CD14-positive monocyte (primary cell): Measurements from ENCODE around the gene MAPK4. TPM values are rescaled to one million over a fixed set of nuclear protein-coding genes. Genes with fewer than 3 reads are reported as not detected.

Experiments
- DNase-seq, 3 donors: peaks; one replicate each; pipeline ENCODE4 v3.0.0-alpha.2; 2011 to 2022
- H2AFZ ChIP-seq: 2 replicates; pipeline ENCODE4 v1.6.0; 2012; ENCODE audit warnings: mild to moderate bottlenecking, low read depth, low read length, inconsistent platforms; ENCODE audit not compliant: insufficient read depth, poor library complexity, severe bottlenecking
- H3K27ac ChIP-seq, 2 donors: 1 replicate in 1 of 2; 2 replicates in 1 of 2; pipeline ENCODE4 v1.5.1; 2012 to 2013; ENCODE audit warnings: low read length in 2 of 2, control low read depth in 1 of 2, inconsistent platforms in 1 of 2, low read depth in 1 of 2, mild to moderate bottlenecking in 1 of 2
- H3K27me3 ChIP-seq, 2 donors: one replicate each; pipeline versions ENCODE4 v1.6.0 to v1.6.1; 2011 to 2013; ENCODE audit warnings: low read length in 2 of 2; ENCODE audit not compliant: control insufficient read depth in 2 of 2, insufficient read depth in 2 of 2
- H3K36me3 ChIP-seq, 2 donors: replicated peaks in 1 of 2; 1 replicate in 1 of 2; 2 replicates in 1 of 2; pipeline versions ENCODE4 v1.5.1 to v1.6.1; 2012 to 2013; ENCODE audit warnings: low read length in 2 of 2, control low read depth in 1 of 2, inconsistent platforms in 1 of 2, mild to moderate bottlenecking in 1 of 2; ENCODE audit not compliant: insufficient read depth in 2 of 2, control insufficient read depth in 1 of 2
- H3K4me1 ChIP-seq, 2 donors: 1 replicate in 1 of 2; 2 replicates in 1 of 2; pipeline versions ENCODE4 v1.5.1 to v1.6.1; 2012 to 2013; ENCODE audit warnings: low read length in 2 of 2, control low read depth in 1 of 2, inconsistent platforms in 1 of 2, mild to moderate bottlenecking in 1 of 2, moderate library complexity in 1 of 2; ENCODE audit not compliant: insufficient read depth in 2 of 2, control insufficient read depth in 1 of 2
- H3K4me2 ChIP-seq: replicated peaks from 2 replicates; pipeline ENCODE3; 2012; ENCODE audit warnings: low read length, moderate library complexity, mild to moderate bottlenecking; ENCODE audit not compliant: poor library complexity, severe bottlenecking; ENCODE audit errors: extremely low read depth
- H3K4me3 ChIP-seq, 3 experiments: fragments of 200-600 bp in 1 of 3; sonication (generic) in 1 of 3; replicated peaks in 1 of 3; 1 replicate in 2 of 3; 2 replicates in 1 of 3; pipeline ENCODE4 v1.5.1; 2011 to 2013; ENCODE audit warnings: low read length in 3 of 3, mild to moderate bottlenecking in 3 of 3, control low read depth in 2 of 3, low read depth in 2 of 3, inconsistent platforms in 1 of 3, moderate library complexity in 1 of 3
- H3K79me2 ChIP-seq: 2 replicates; pipeline ENCODE4 v1.6.0; 2012; ENCODE audit warnings: mild to moderate bottlenecking, control low read depth, inconsistent platforms, low read length, moderate library complexity; ENCODE audit not compliant: insufficient read depth
- H3K9ac ChIP-seq: 2 replicates; pipeline ENCODE4 v1.6.0; 2017; ENCODE audit warnings: low read length, mild to moderate bottlenecking; ENCODE audit not compliant: insufficient read depth, poor library complexity, severe bottlenecking
- H3K9me3 ChIP-seq, 2 donors: replicated peaks in 1 of 2; 1 replicate in 1 of 2; 2 replicates in 1 of 2; pipeline versions ENCODE4 v1.5.1 to v1.6.1; 2012 to 2013; ENCODE audit warnings: low read length in 2 of 2, control low read depth in 1 of 2; ENCODE audit not compliant: control insufficient read depth in 1 of 2, insufficient read depth in 1 of 2
- H4K20me1 ChIP-seq: 2 replicates; pipeline ENCODE4 v1.6.0; 2012; ENCODE audit warnings: mild to moderate bottlenecking, low read length, control low read depth, moderate library complexity; ENCODE audit not compliant: insufficient read depth
- H3K27ac Mint-ChIP-seq, 7 donors: one replicate each; pipeline ENCODE4 v1.8.0; 2020; ENCODE audit warnings: mild to moderate bottlenecking in 7 of 7, mixed read lengths in 7 of 7, moderate library complexity in 6 of 7, inconsistent platforms in 2 of 7
- H3K27me3 Mint-ChIP-seq, 3 donors: one replicate each; pipeline ENCODE4 v1.8.0; 2021 to 2022; ENCODE audit warnings: low read depth in 3 of 3, mild to moderate bottlenecking in 3 of 3, mixed read lengths in 3 of 3, moderate library complexity in 3 of 3, inconsistent platforms in 1 of 3
- H3K36me3 Mint-ChIP-seq, 2 donors: one replicate each; pipeline ENCODE4 v1.8.0; 2020; ENCODE audit warnings: mixed read lengths in 2 of 2, inconsistent platforms in 1 of 2, mild to moderate bottlenecking in 1 of 2
- H3K4me1 Mint-ChIP-seq: one replicate; pipeline ENCODE4 v1.8.0; 2020; ENCODE audit warnings: mild to moderate bottlenecking, mixed read lengths
- H3K4me3 Mint-ChIP-seq, 2 donors: one replicate each; pipeline ENCODE4 v1.8.0; 2020; ENCODE audit warnings: mild to moderate bottlenecking in 2 of 2, mixed read lengths in 2 of 2, moderate library complexity in 1 of 2
- H3K9me3 Mint-ChIP-seq, 7 donors: one replicate each; pipeline ENCODE4 v1.8.0; 2020 to 2022; ENCODE audit warnings: mixed read lengths in 7 of 7, mild to moderate bottlenecking in 6 of 7, moderate library complexity in 6 of 7, inconsistent platforms in 2 of 7
- CTCF ChIP-seq: fragments of 200-600 bp; IDR thresholded peaks from one replicate; pipeline ENCODE4 v1.8.0; 2022; ENCODE audit warnings: antibody characterized with exemption, mild to moderate bottlenecking
- WGBS: methylation state at CpG from one replicate; pipeline ENCODE4 v1.1.5; 2013; ENCODE audit warnings: missing lambda C conversion rate; ENCODE audit not compliant: insufficient coverage; 5-methylcytosine and 5-hydroxymethylcytosine counted together
- intact Hi-C, 2 donors: fragments of 100-400 bp; cut with micrococcal nuclease; formaldehyde crosslinking; loops; one replicate each; pipeline versions ENCODE4 v1.15.0 to v1.15.1; 2023
- polyA plus RNA-seq, 3 donors: library from polyadenylated mRNA; depleted of rRNA in 1 of 3; unstranded in 2 of 3; stranded (reverse) in 1 of 3; fragments of 300-500 nt in 2 of 3; fragments of >200 nt in 1 of 3; fragmentation: Illumina TruSeq in 2 of 3; gene quantifications; 1 replicate in 2 of 3; 2 replicates in 1 of 3; pipeline ENCODE4 v1.2.3, GENCODE V29; 2012 to 2021

Gene MAPK4
- polyA plus RNA-seq, 3 donors = not detected

GRCh38 chr18:50573679-50574078 lies 13.8 kb downstream of the MAPK4 start:
- TF ChIP-seq CTCF = no peak
- Mint-ChIP-seq H3K4me1 (no peaks in the 10 kb centered on the region), H3K36me3 (no peaks in the 10 kb centered on the region), H3K27me3 (peaks cover 2 to 8% (median 5%) of the 10 kb centered on the region in 3 donors), H3K27ac (no peak overlapping the region), H3K4me3 (no peak overlapping the region), H3K9me3 (peaks cover 0 to 7% (median 2%) of the 10 kb centered on the region in 7 donors)
- Histone ChIP-seq H3K4me3 (no peak overlapping the region), H3K79me2 (no peaks in the 10 kb centered on the region), H3K9me3 (peaks cover 0 to 2% of the 10 kb centered on the region in 2 donors), H3K27me3 (no peaks in the 10 kb centered on the region), H3K36me3 (no peaks in the 10 kb centered on the region), H2AFZ (no peak overlapping the region), H3K27ac (no peak overlapping the region), H3K4me2 (no peak overlapping the region), H4K20me1 (no peaks in the 10 kb centered on the region), H3K4me1 (no peaks in the 10 kb centered on the region), H3K9ac (no peak overlapping the region)
- no CpG with 5 or more reads among the region's 3 CpGs for WGBS
- no peak for DNase-seq
- intact Hi-C loops = no loop called here

GRCh38 chr18:50578030-50578429 lies 18.1 kb downstream of the MAPK4 start:
- H3K4me2 ChIP-seq = no peak overlapping the region
- Mint-ChIP-seq H3K36me3 (no peaks in the 10 kb centered on the region), H3K27me3 (peaks cover 2 to 7% (median 4%) of the 10 kb centered on the region in 3 donors), H3K4me1 (no peaks in the 10 kb centered on the region), H3K27ac (peak overlapping the region in 1 of 7 donors; percentile 15), H3K4me3 (no peak overlapping the region), H3K9me3 (peaks cover 5 to 15% (median 10%) of the 10 kb centered on the region in 7 donors)
- H3K27me3 ChIP-seq = no peaks in the 10 kb centered on the region
- no peaks in the 10 kb centered on the region for H3K79me2 ChIP-seq
- H3K9ac ChIP-seq = no peak overlapping the region
- H2AFZ ChIP-seq = no peak overlapping the region
- peaks cover 0 to 14% of the 10 kb centered on the region in 2 donors for H3K9me3 ChIP-seq
- no peaks in the 10 kb centered on the region for H3K36me3 ChIP-seq
- no peak for DNase-seq
- no peaks in the 10 kb centered on the region for H4K20me1 ChIP-seq
- 51% methylated on average over 6 of the region's 6 CpGs for WGBS
- TF ChIP-seq CTCF = no peak
- H3K27ac ChIP-seq = no peak overlapping the region
- intact Hi-C loops = no loop called here
- H3K4me3 ChIP-seq = no peak overlapping the region
- H3K4me1 ChIP-seq = no peaks in the 10 kb centered on the region
